Measurements from ENCODE around the gene LMO7.

LMO7 gene

DNA sequence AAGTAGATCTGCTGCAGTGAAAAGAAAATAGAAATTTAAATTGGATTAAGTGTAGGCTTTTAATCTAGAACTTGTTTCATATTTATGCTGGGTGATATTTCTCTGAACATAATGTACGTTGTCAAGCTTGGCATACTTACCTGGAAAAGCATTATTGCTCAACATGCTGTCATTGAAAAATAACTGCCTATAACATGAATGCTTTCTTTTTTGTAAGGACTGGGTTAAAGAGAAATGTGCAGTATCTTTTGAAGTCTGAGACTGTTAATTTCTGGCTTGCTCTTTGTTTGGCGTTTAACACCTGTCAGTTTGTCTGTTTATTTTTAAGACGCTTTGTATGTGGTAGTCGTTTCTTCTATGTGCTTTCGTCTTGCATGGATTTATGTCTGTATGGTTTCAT, 175.2 kb downstream of the LMO7 start:
- no peak for DNase-seq

- DNase-seq: no peak
These were observed 175.7 kb downstream of the LMO7 start for GRCh38 chr13:75811841-75812240.

- no peak for DNase-seq
These were observed 176.6 kb downstream of the LMO7 start for GRCh38 chr13:75812751-75813181.

DNA sequence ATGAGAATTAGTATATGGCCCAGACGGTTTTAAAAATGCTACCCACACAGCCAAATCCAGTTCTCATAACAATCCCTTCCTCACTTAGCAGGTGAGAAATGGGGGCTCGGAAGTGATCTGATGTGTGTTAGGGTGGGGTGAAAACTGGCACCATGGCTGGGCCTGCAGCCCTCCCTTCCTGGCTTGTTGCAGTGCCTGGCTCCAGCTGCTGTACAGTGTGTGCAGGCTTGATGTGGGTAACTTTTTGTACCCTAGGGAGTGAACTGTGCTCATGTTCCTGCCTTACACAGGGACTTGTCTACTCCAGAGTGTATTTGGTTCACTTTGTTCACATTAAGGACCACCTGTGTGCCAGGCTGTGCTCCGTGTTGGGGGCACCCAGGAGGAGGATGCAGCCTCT, 177.2 kb downstream of the LMO7 start:
- DNase-seq: no peak

DNA sequence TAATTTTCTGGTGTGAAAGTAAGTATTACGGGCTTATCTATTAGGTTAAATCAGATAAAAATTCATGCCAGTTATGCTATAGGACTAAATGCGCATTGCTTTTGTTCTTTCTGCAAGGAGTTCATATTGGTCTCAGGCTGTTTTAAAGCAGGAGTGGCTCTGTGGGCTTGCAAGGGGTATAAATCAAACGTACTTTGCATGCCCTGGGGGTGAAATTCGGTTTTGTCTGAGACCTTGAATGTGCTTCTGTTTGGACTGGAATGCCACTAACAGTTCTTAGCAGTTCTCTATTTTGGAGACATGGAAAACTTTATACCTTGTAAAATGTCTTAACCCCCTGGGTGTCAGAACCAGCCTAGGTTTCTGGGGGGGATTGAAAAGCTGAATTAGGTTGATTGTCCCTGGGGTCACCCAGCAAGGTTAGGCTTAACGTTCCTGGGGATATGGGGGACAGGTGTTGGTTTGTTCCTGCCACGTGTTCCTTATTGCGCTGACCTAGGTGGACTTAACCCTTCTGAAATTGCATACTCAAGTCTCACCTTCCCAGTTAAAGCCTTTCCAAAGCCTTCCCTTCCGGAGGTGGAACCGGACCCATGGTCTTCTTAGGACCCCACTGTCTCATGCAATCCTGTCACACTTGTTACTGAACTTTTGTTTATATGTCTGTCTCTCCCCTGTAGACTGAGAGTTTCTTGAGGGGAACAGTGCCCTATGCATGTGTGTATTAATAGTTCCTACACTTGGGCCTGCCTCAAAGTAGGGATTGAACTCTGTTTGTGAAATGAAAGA, 182.2 kb downstream of the LMO7 start:
- no peak for DNase-seq

GRCh38 chr13:75818968-75819225, 182.8 kb downstream of the LMO7 start:
- DNase-seq: no peak

GRCh38 chr13:75825161-75825560, 189.0 kb downstream of the LMO7 start:
- no peak for DNase-seq

- DNase-seq: no peak
These were observed 189.5 kb downstream of the LMO7 start for GRCh38 chr13:75825594-75825993.

DNA sequence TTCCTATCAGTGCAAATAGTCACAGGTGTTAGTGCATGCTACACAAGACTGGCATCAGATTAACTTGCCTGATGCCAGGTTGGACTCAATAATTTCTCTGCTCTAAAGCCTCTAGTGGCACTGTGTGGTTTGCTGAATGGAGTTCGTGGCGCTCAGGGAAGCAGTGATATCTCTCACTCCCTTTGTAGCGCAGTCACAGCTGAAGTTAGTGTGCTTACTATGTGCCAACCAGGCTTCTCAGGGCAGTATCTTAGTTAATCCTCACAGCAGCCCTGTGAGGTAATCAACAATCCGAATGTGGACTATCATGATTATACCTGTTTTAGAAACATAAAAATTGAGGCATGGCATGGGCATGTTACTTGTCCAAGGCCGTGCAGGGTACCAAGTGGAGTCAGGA, 190.3 kb downstream of the LMO7 start:
- no peak for DNase-seq

- no peak for DNase-seq
These were observed 193.7 kb downstream of the LMO7 start for GRCh38 chr13:75829830-75830229.

- no peak for DNase-seq
These were observed 194.7 kb downstream of the LMO7 start for GRCh38 chr13:75830842-75831241.

DNA sequence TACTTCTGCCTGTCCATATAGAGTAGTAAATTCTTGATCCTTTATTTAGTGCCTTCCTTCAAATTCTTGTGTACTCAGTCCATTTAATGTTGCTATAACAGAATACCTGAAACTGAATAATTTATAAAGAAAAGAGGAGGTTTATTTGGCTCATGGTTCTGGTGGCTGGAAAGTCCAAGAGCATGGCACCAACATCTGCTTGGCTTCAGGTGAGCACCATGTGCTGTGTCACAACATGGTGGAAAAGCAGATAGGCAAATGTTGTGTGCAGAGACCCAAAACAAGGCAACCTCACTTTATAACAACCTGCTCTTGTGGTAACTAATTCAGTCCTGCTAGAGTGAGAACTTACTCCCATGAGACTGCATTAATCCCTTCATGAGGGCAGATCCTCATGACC, 195.3 kb downstream of the LMO7 start:
- no peak for DNase-seq

- no peak for DNase-seq
These were observed 196.7 kb downstream of the LMO7 start for GRCh38 chr13:75832812-75833211.

DNA sequence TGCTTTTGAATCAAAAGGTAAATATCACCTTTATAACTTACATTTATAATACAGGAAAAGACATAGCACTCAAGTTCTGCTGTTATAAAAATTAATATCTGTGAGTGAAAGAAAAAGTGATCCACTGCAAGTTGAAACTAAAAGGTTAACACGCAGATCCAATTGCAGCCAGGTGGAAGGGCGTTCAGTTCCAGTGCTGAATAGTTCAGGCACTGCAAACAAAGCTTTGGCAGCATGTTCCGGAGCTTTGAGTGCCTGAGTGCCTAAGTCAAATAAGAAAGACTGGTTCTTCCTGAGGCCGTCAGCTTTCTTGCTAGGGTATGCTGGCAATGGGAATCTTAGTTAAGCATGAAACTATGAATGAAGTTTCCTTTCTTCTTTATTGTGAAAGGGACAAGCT, 200.3 kb downstream of the LMO7 start:
- no peak for DNase-seq

DNA sequence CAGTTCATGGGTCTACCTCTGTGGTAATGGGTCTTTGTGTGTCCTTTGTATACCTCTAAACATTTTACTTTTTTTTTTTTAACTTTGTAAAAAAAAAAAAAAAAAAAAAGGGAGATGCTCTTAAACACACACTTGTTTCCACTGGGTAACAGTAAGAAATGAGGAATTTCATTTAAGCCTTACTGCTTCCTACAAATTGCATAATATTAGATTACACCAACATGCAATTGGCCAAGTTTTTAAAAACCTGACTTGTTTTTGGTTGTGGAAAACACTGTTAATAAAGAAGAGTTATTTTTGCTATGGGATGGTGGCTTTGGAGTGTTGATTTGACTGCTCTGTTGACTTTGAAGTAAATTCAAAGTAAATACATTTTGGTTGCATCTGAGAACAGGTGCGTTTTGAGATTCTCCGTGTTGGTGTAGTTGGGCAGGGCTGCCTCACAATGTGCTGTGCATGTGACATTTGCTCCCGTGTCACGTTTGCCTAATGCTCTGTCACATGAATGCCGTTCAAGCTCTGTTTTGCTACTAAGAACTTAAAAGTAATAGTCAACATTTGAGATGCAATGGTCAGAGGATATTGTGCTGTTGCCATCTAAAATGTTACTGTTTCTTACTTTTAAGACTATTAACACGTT, 202.4 kb downstream of the LMO7 start:
- DNase-seq: no peak

- DNase-seq: no peak
These were observed 203.3 kb downstream of the LMO7 start for GRCh38 chr13:75839406-75839805.

DNA sequence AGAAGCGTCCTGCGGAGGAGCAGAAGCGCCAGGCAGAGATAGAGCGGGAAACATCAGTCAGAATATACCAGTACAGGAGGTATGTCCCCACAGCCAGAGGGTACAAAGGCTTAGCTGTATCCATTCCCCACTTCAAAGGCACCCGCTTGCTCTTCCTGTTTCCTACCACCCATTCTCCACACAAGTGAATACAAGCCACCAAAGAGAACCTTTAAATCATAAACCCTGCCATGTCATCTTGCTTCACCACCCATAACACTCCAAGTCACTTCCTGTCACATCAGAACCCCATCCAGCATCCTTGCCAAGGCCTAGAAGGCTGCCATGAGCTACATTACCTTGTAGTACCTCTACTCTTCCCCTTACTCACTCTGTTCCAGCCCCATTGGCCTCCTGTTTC, 205.8 kb downstream of the LMO7 start:
- no peak for DNase-seq

GRCh38 chr13:75843074-75843473, 206.9 kb downstream of the LMO7 start:
- no peak for DNase-seq

DNA sequence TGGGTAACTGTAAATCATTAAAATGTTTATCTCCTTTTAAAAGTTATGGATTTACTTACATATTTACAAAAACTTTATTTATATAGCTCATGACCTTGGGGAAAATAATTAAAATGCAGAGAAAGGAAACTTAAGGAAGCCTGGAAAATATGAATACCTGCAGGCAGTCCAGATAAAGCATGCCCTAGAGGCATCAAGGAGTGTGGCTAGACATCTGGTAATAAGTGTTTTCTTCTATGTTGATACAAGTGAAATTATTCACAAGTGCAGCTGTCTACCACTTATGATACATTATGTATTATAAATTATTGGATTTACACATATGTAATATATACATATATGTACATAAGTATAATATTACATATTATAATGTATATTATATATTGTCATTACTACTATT, 207.9 kb downstream of the LMO7 start:
- no peak for DNase-seq

- DNase-seq: no peak
These were observed 211.5 kb downstream of the LMO7 start for GRCh38 chr13:75847588-75847987.

DNA sequence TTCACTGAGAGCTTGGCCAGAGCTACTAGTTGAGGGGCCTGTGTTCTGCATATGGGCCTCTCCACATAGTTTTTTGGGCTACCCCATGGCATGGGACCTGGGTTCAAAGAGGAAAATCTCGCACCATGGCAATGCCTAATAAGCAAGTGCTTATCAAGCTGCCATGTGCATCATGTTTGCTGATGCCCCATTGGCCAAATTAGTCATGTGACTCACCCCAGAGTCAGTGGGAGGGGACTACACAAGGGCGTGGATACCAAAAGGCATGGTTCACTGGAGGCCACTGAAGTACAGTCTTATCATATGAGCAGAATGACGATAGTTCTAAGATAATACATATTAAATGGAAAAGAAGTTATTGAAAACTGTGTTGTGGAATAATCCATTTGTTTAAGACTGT, 214.8 kb downstream of the LMO7 start:
- no peak for DNase-seq

DNA sequence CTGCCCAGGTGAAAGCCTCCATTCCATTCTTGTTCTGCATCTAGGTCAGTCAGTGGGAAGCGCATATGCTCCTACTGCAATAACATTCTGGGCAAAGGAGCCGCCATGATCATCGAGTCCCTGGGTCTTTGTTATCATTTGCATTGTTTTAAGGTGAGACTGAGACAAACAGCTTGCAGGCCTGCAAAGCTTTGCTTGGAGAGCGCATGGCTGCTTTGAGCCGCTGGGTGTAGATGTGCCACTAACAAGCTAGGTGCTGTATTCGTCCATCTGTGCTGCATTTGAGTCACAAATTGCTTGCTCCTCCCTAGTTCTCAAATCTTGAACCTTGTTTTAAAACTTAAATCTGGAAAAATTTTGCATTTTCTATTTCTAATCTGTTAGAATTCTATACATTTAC, 219.1 kb downstream of the LMO7 start:
- no peak for DNase-seq

DNA sequence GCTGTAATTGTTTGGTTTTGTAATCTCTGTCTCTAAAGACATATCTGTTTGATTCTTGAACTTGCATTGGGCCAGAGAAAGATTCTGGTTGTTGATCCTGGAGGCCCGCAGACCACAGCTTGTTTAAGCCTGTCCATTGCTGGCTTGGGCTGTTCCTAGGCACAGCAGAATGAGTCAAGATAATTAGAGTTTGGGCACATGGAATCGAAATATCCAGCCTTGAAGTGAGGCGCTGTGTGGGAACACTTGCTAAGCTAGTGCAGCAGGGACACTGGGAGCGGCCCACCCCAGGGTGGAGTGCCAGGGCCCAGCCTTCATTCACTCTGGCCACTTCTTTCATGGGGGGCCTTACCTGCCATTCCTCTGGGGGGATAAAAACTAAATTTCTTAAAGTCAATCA, 219.7 kb downstream of the LMO7 start:
- DNase-seq: no peak

DNA sequence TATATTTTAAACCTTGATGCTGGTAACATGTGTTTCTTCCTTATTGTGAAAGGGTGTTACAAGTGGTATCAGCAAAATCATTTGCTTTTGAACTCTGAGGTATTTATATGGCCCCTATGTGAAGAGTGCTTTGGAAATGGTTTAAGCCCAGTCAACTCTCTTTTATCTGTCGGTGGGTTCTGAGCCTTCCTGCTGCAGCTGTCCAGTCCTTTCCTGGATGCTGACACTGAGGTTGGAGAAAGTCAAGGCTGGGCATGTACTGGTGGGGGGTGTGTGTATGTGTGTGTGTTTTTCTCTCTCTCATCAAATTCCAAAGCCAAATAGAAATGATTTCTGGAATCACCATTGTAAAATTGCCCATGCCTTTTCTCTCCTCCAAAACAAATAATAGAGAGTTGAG, 221.2 kb downstream of the LMO7 start:
- DNase-seq: no peak

- DNase-seq: no peak
These were observed 224.8 kb downstream of the LMO7 start for GRCh38 chr13:75860935-75861334.

Data from NCI-H524 (cell line).